ENCODE measurements around the gene PRXL2C. TPM values are rescaled to one million over a fixed set of nuclear protein-coding genes. Genes with fewer than 3 reads are reported as not detected.
A peak's percentile ranks its signal among the peaks of the same experiment; 100 is the strongest.
"Not testable (repeated sequence)": the region's sequence is repeated elsewhere in the genome, so short reads cannot be mapped to it uniquely, and the experiment has no call there.

The PRXL2C gene
- total RNA-seq, 2 donors from 2014 or later, result 5.6 to 7.8 TPM

GRCh38 chr9:96661711-96662110, 6.6 kb upstream of the PRXL2C start:
- no peak overlapping the region for H3K27ac Mint-ChIP-seq
- DNase-seq (ENCODE audit: low spot score in 2 of 2), result no peak
- H3K9me3 Mint-ChIP-seq, result no peaks in the 10 kb centered on the region
- no peak for ATAC-seq
- H3K36me3 Mint-ChIP-seq, result no peaks in the 10 kb centered on the region

GRCh38 chr9:96660692-96661248, 5.7 kb upstream of the PRXL2C start:
- no peak overlapping the region for H3K27ac Mint-ChIP-seq
- no peak for ATAC-seq
- no peaks in the 10 kb centered on the region for H3K9me3 Mint-ChIP-seq
- no peaks in the 10 kb centered on the region for H3K36me3 Mint-ChIP-seq
- DNase-seq (ENCODE audit: low spot score in 2 of 2), result no peak

GRCh38 chr9:96654450-96655197, 493 bp downstream of the PRXL2C start:
- H3K27ac Mint-ChIP-seq, result peak overlapping the region; percentile 82 to 85
- H3K36me3 Mint-ChIP-seq, result no peaks in the 10 kb centered on the region
- H3K9me3 Mint-ChIP-seq, result no peaks in the 10 kb centered on the region
- DNase-seq (ENCODE audit: low spot score in 2 of 2) (peak; percentile 52 to 68), ATAC-seq (peak; percentile 62 to 71)

- DNase-seq (ENCODE audit: low spot score in 2 of 2) (no peak), ATAC-seq (no peak)
- H3K27ac Mint-ChIP-seq, result no peak overlapping the region
- no peaks in the 10 kb centered on the region for H3K9me3 Mint-ChIP-seq
- H3K36me3 Mint-ChIP-seq, result no peaks in the 10 kb centered on the region
Measured at GRCh38 chr9:96651626-96652025, 3.5 kb downstream of the PRXL2C start.

- peaks cover 0 to 7% of the 10 kb centered on the region in 2 donors for H3K36me3 Mint-ChIP-seq
- H3K27ac Mint-ChIP-seq, result no peak overlapping the region
- no peak for DNase-seq (ENCODE audit: low spot score in 2 of 2)
- ATAC-seq, result no peak
- no peaks in the 10 kb centered on the region for H3K9me3 Mint-ChIP-seq
Measured at GRCh38 chr9:96649620-96650324, 5.3 kb downstream of the PRXL2C start.

- no peaks in the 10 kb centered on the region for H3K9me3 Mint-ChIP-seq
- DNase-seq (ENCODE audit: low spot score in 2 of 2), result no peak
- H3K27ac Mint-ChIP-seq, result no peak overlapping the region
- no peak for ATAC-seq
- H3K36me3 Mint-ChIP-seq, result peaks cover 0 to 7% of the 10 kb centered on the region in 2 donors
Measured at GRCh38 chr9:96646081-96646991, 8.8 kb downstream of the PRXL2C start.

GRCh38 chr9:96644137-96644536, 11.0 kb downstream of the PRXL2C start:
- peaks cover 0 to 7% of the 10 kb centered on the region in 2 donors for H3K36me3 Mint-ChIP-seq
- ATAC-seq (no peak), DNase-seq (ENCODE audit: low spot score in 2 of 2) (no peak)
- H3K27ac Mint-ChIP-seq, result no peak overlapping the region
- no peaks in the 10 kb centered on the region for H3K9me3 Mint-ChIP-seq

GRCh38 chr9:96641514-96641913, 13.6 kb downstream of the PRXL2C start:
- Mint-ChIP-seq H3K27ac (no peak overlapping the region), H3K9me3 (no peaks in the 10 kb centered on the region), H3K36me3 (peaks cover 0 to 7% of the 10 kb centered on the region in 2 donors)
- DNase-seq (ENCODE audit: low spot score in 2 of 2) (no peak), ATAC-seq (no peak)

GRCh38 chr9:96638606-96639364, 16.3 kb downstream of the PRXL2C start:
- no peak for DNase-seq (ENCODE audit: low spot score in 2 of 2)
- ATAC-seq, result no peak
- Mint-ChIP-seq H3K27ac (no peak overlapping the region), H3K9me3 (no peaks in the 10 kb centered on the region), H3K36me3 (no peaks in the 10 kb centered on the region)

GRCh38 chr9:96636368-96636767, 18.7 kb downstream of the PRXL2C start:
- no peak overlapping the region for H3K27ac Mint-ChIP-seq
- no peaks in the 10 kb centered on the region for H3K36me3 Mint-ChIP-seq
- no peak for DNase-seq (ENCODE audit: low spot score in 2 of 2)
- H3K9me3 Mint-ChIP-seq, result no peaks in the 10 kb centered on the region
- ATAC-seq, result no peak

- not testable (repeated sequence) for H3K36me3 Mint-ChIP-seq; H3K9me3 Mint-ChIP-seq; ATAC-seq; DNase-seq (ENCODE audit: low spot score in 2 of 2); H3K27ac Mint-ChIP-seq
Measured at GRCh38 chr9:96633579-96633978, 21.5 kb downstream of the PRXL2C start.

GRCh38 chr9:96626912-96627311, 28.2 kb downstream of the PRXL2C start:
- no peak for ATAC-seq
- DNase-seq (ENCODE audit: low spot score in 2 of 2), result no peak
- H3K9me3 Mint-ChIP-seq, result no peaks in the 10 kb centered on the region
- H3K27ac Mint-ChIP-seq, result peak overlapping the region in 1 of 2 donors; percentile 20
- no peaks in the 10 kb centered on the region for H3K36me3 Mint-ChIP-seq

GRCh38 chr9:96621618-96622017, 33.5 kb downstream of the PRXL2C start:
- H3K36me3 Mint-ChIP-seq, result peaks cover 0 to 7% of the 10 kb centered on the region in 2 donors
- no peak overlapping the region for H3K27ac Mint-ChIP-seq
- ATAC-seq (no peak), DNase-seq (ENCODE audit: low spot score in 2 of 2) (no peak)
- no peaks in the 10 kb centered on the region for H3K9me3 Mint-ChIP-seq

GRCh38 chr9:96620832-96621269, 34.3 kb downstream of the PRXL2C start:
- H3K9me3 Mint-ChIP-seq, result no peaks in the 10 kb centered on the region
- peaks cover 0 to 7% of the 10 kb centered on the region in 2 donors for H3K36me3 Mint-ChIP-seq
- no peak overlapping the region for H3K27ac Mint-ChIP-seq
- DNase-seq (ENCODE audit: low spot score in 2 of 2) (no peak), ATAC-seq (no peak)

GRCh38 chr9:96620181-96620514, 35.0 kb downstream of the PRXL2C start:
- peaks cover 0 to 7% of the 10 kb centered on the region in 2 donors for H3K36me3 Mint-ChIP-seq
- ATAC-seq (no peak), DNase-seq (ENCODE audit: low spot score in 2 of 2) (no peak)
- H3K27ac Mint-ChIP-seq, result no peak overlapping the region
- H3K9me3 Mint-ChIP-seq, result no peaks in the 10 kb centered on the region
